ENCODE measurements around the gene CALHM5. TPM values are rescaled to one million over a fixed set of nuclear protein-coding genes. Genes with fewer than 3 reads are reported as not detected.

Gene CALHM5
- 0.04 TPM for polyA plus RNA-seq (2013, experiment 1 of 2)
- polyA plus RNA-seq (2013, experiment 2 of 2) = 0.04 TPM

GRCh38 chr6:116511424-116512110, at the start of gene CALHM5:
Gene CALHM5 (plus strand): TSS chr6:116511639. CDS start chr6:116511697, 58 bp downstream.
- H4K91ac ChIP-seq (ENCODE audit: low read depth, low read length, poor library complexity) = no peak within 1 kb of the TSS
- H2AFZ ChIP-seq (ENCODE audit: low read length) = peak within 1 kb of the TSS; percentile 87
- no peaks in the 10 kb centered on the region for H3K27me3 ChIP-seq (ENCODE audit: control insufficient read depth in 3 of 3, insufficient read depth in 3 of 3, low read depth in 1 of 3, low read length in 3 of 3)
- H2BK5ac ChIP-seq (ENCODE audit: low read length) = no peak within 1 kb of the TSS
- H2AK5ac ChIP-seq (ENCODE audit: low read depth, low read length) = no peak within 1 kb of the TSS
- H3K27ac ChIP-seq (replicated peaks; ENCODE audit: low read length) = peak within 1 kb of the TSS; percentile 9
- no peak within 1 kb of the TSS for H3K4me2 ChIP-seq (ENCODE audit: insufficient read depth, low read length, poor library complexity, severe bottlenecking)
- no peak within 1 kb of the TSS for H3K14ac ChIP-seq (ENCODE audit: low read length)
- H2BK12ac ChIP-seq (ENCODE audit: low read length) = no peak within 1 kb of the TSS
- peaks cover 1 to 10% of the 10 kb centered on the region in 2 donors for H3K9me3 ChIP-seq (replicated peaks in 1 of 2; ENCODE audit: control insufficient read depth in 2 of 2, insufficient read depth in 1 of 2, low read depth in 1 of 2, low read length in 2 of 2)
- no peak within 1 kb of the TSS for H2BK15ac ChIP-seq (ENCODE audit: low read length)
- H3K18ac ChIP-seq (ENCODE audit: low read length) = no peak within 1 kb of the TSS
- WGBS, 2 donors (ENCODE audit: extremely low coverage in 2 of 2, insufficient read length in 2 of 2, insufficient replicate concordance in 1 of 2) = no CpG with 5 or more reads among the region's 10 CpGs
- no peak within 1 kb of the TSS for H3K23ac ChIP-seq (ENCODE audit: low read depth, low read length, poor library complexity)
- peak within 1 kb of the TSS in 1 of 2 donors; percentile 54 for H3K4me3 ChIP-seq (ENCODE audit: low read length in 2 of 2)
- H3K36me3 ChIP-seq (replicated peaks in 1 of 2; ENCODE audit: control insufficient read depth in 2 of 2, insufficient read depth in 2 of 2, low read length in 2 of 2) = peaks cover 0 to 17% of the 10 kb centered on the region in 2 donors
- DNase-seq (ENCODE audit: low spot score) = no peak
- no peak within 1 kb of the TSS for H3K4ac ChIP-seq (ENCODE audit: low read length)
- no peak within 1 kb of the TSS for H4K8ac ChIP-seq (ENCODE audit: low read depth, low read length)
- H3K79me1 ChIP-seq (ENCODE audit: low read depth, low read length) = no peaks in the 10 kb centered on the region
- H2BK120ac ChIP-seq (ENCODE audit: low read depth, low read length) = no peak within 1 kb of the TSS
- no peak within 1 kb of the TSS for H3K9ac ChIP-seq (ENCODE audit: low read depth, low read length, poor library complexity)
- H3K4me1 ChIP-seq (ENCODE audit: control insufficient read depth in 2 of 2, insufficient read depth in 1 of 2, low read depth in 1 of 2, low read length in 2 of 2) = peaks cover 4 to 8% of the 10 kb centered on the region in 2 donors

- Histone ChIP-seq H4K8ac (ENCODE audit: low read depth, low read length) (peak overlapping the region; percentile 93), H2BK120ac (ENCODE audit: low read depth, low read length) (no peak overlapping the region), H2AK5ac (ENCODE audit: low read depth, low read length) (no peak overlapping the region), H3K27ac (replicated peaks; ENCODE audit: low read length) (no peak overlapping the region), H3K14ac (ENCODE audit: low read length) (peak overlapping the region; percentile 33), H3K27me3 (ENCODE audit: control insufficient read depth in 3 of 3, insufficient read depth in 3 of 3, low read depth in 1 of 3, low read length in 3 of 3) (peaks cover 0 to 26% (median 0%) of the 10 kb centered on the region in 3 experiments), H3K23ac (ENCODE audit: low read depth, low read length, poor library complexity) (peak overlapping the region; percentile 95), H3K4ac (ENCODE audit: low read length) (peak overlapping the region; percentile 81), H2BK5ac (ENCODE audit: low read length) (no peak overlapping the region), H3K36me3 (replicated peaks in 1 of 2; ENCODE audit: control insufficient read depth in 2 of 2, insufficient read depth in 2 of 2, low read length in 2 of 2) (no peaks in the 10 kb centered on the region), H3K9me3 (replicated peaks in 1 of 2; ENCODE audit: control insufficient read depth in 2 of 2, insufficient read depth in 1 of 2, low read depth in 1 of 2, low read length in 2 of 2) (no peaks in the 10 kb centered on the region), H3K4me2 (ENCODE audit: insufficient read depth, low read length, poor library complexity, severe bottlenecking) (peak overlapping the region; percentile 74), H3K9ac (ENCODE audit: low read depth, low read length, poor library complexity) (peak overlapping the region; percentile 82), H3K18ac (ENCODE audit: low read length) (peak overlapping the region; percentile 87), H3K4me3 (ENCODE audit: low read length in 2 of 2) (peak overlapping the region in 1 of 2 donors; percentile 76), H3K4me1 (ENCODE audit: control insufficient read depth in 2 of 2, insufficient read depth in 1 of 2, low read depth in 1 of 2, low read length in 2 of 2) (peaks cover 0 to 2% of the 10 kb centered on the region in 2 donors), H2AFZ (ENCODE audit: low read length) (no peak overlapping the region), H2BK15ac (ENCODE audit: low read length) (peak overlapping the region; percentile 33), H3K79me1 (ENCODE audit: low read depth, low read length) (no peaks in the 10 kb centered on the region), H4K91ac (ENCODE audit: low read depth, low read length, poor library complexity) (no peak overlapping the region), H2BK12ac (ENCODE audit: low read length) (peak overlapping the region; percentile 98)
- no CpG with 5 or more reads among the region's 84 CpGs for WGBS, 2 donors (ENCODE audit: extremely low coverage in 2 of 2, insufficient read length in 2 of 2, insufficient replicate concordance in 1 of 2)
- DNase-seq (ENCODE audit: low spot score) = peak; percentile 68
Measured at GRCh38 chr6:116461932-116462885, 49.2 kb upstream of the CALHM5 start.

- Histone ChIP-seq H3K9me3 (replicated peaks in 1 of 2; ENCODE audit: control insufficient read depth in 2 of 2, insufficient read depth in 1 of 2, low read depth in 1 of 2, low read length in 2 of 2) (no peaks in the 10 kb centered on the region), H3K36me3 (replicated peaks in 1 of 2; ENCODE audit: control insufficient read depth in 2 of 2, insufficient read depth in 2 of 2, low read length in 2 of 2) (no peaks in the 10 kb centered on the region), H2BK15ac (ENCODE audit: low read length) (no peak overlapping the region), H3K14ac (ENCODE audit: low read length) (no peak overlapping the region), H3K27me3 (ENCODE audit: control insufficient read depth in 3 of 3, insufficient read depth in 3 of 3, low read depth in 1 of 3, low read length in 3 of 3) (peaks cover 0 to 26% (median 0%) of the 10 kb centered on the region in 3 experiments), H4K8ac (ENCODE audit: low read depth, low read length) (no peak overlapping the region), H3K4me1 (ENCODE audit: control insufficient read depth in 2 of 2, insufficient read depth in 1 of 2, low read depth in 1 of 2, low read length in 2 of 2) (peaks cover 0 to 2% of the 10 kb centered on the region in 2 donors), H2BK12ac (ENCODE audit: low read length) (no peak overlapping the region), H2AK5ac (ENCODE audit: low read depth, low read length) (no peak overlapping the region), H2AFZ (ENCODE audit: low read length) (no peak overlapping the region), H3K79me1 (ENCODE audit: low read depth, low read length) (no peaks in the 10 kb centered on the region), H3K18ac (ENCODE audit: low read length) (no peak overlapping the region), H4K91ac (ENCODE audit: low read depth, low read length, poor library complexity) (no peak overlapping the region), H2BK120ac (ENCODE audit: low read depth, low read length) (no peak overlapping the region), H3K4me3 (ENCODE audit: low read length in 2 of 2) (no peak overlapping the region), H3K23ac (ENCODE audit: low read depth, low read length, poor library complexity) (no peak overlapping the region), H3K4ac (ENCODE audit: low read length) (no peak overlapping the region), H3K27ac (replicated peaks; ENCODE audit: low read length) (no peak overlapping the region), H3K4me2 (ENCODE audit: insufficient read depth, low read length, poor library complexity, severe bottlenecking) (no peak overlapping the region), H2BK5ac (ENCODE audit: low read length) (no peak overlapping the region), H3K9ac (ENCODE audit: low read depth, low read length, poor library complexity) (no peak overlapping the region)
- WGBS, 2 donors (ENCODE audit: extremely low coverage in 2 of 2, insufficient read length in 2 of 2, insufficient replicate concordance in 1 of 2) = no CpG with 5 or more reads among the region's 4 CpGs
- DNase-seq (ENCODE audit: low spot score) = no peak
Measured at GRCh38 chr6:116463301-116463700, 48.1 kb upstream of the CALHM5 start.

GRCh38 chr6:116465246-116465645, 46.2 kb upstream of the CALHM5 start:
- no peak overlapping the region for H3K18ac ChIP-seq (ENCODE audit: low read length)
- peaks cover 0 to 2% of the 10 kb centered on the region in 2 donors for H3K4me1 ChIP-seq (ENCODE audit: control insufficient read depth in 2 of 2, insufficient read depth in 1 of 2, low read depth in 1 of 2, low read length in 2 of 2)
- H3K36me3 ChIP-seq (replicated peaks in 1 of 2; ENCODE audit: control insufficient read depth in 2 of 2, insufficient read depth in 2 of 2, low read length in 2 of 2) = no peaks in the 10 kb centered on the region
- no CpG with 5 or more reads among the region's 5 CpGs for WGBS, 2 donors (ENCODE audit: extremely low coverage in 2 of 2, insufficient read length in 2 of 2, insufficient replicate concordance in 1 of 2)
- no peak overlapping the region for H3K9ac ChIP-seq (ENCODE audit: low read depth, low read length, poor library complexity)
- no peak overlapping the region for H3K14ac ChIP-seq (ENCODE audit: low read length)
- no peak overlapping the region for H2BK12ac ChIP-seq (ENCODE audit: low read length)
- H3K4me3 ChIP-seq (ENCODE audit: low read length in 2 of 2) = no peak overlapping the region
- H3K79me1 ChIP-seq (ENCODE audit: low read depth, low read length) = no peaks in the 10 kb centered on the region
- no peak for DNase-seq (ENCODE audit: low spot score)
- no peak overlapping the region for H2BK120ac ChIP-seq (ENCODE audit: low read depth, low read length)
- no peak overlapping the region for H3K4ac ChIP-seq (ENCODE audit: low read length)
- no peak overlapping the region for H2AFZ ChIP-seq (ENCODE audit: low read length)
- no peak overlapping the region for H3K27ac ChIP-seq (replicated peaks; ENCODE audit: low read length)
- H3K4me2 ChIP-seq (ENCODE audit: insufficient read depth, low read length, poor library complexity, severe bottlenecking) = no peak overlapping the region
- no peak overlapping the region for H4K91ac ChIP-seq (ENCODE audit: low read depth, low read length, poor library complexity)
- no peak overlapping the region for H2BK15ac ChIP-seq (ENCODE audit: low read length)
- peaks cover 0 to 3% of the 10 kb centered on the region in 2 donors for H3K9me3 ChIP-seq (replicated peaks in 1 of 2; ENCODE audit: control insufficient read depth in 2 of 2, insufficient read depth in 1 of 2, low read depth in 1 of 2, low read length in 2 of 2)
- H2BK5ac ChIP-seq (ENCODE audit: low read length) = no peak overlapping the region
- H4K8ac ChIP-seq (ENCODE audit: low read depth, low read length) = no peak overlapping the region
- no peak overlapping the region for H3K23ac ChIP-seq (ENCODE audit: low read depth, low read length, poor library complexity)
- peaks cover 0 to 22% (median 0%) of the 10 kb centered on the region in 3 experiments for H3K27me3 ChIP-seq (ENCODE audit: control insufficient read depth in 3 of 3, insufficient read depth in 3 of 3, low read depth in 1 of 3, low read length in 3 of 3)
- H2AK5ac ChIP-seq (ENCODE audit: low read depth, low read length) = no peak overlapping the region

Data from neuronal stem cell (in vitro differentiated cells).